HCT116 (cell line): ENCODE results near the gene SLC25A51. TPM values are rescaled to one million over a fixed set of nuclear protein-coding genes. Genes with fewer than 3 reads are reported as not detected.

Experiments
- ATAC-seq: fragments of 200-7000 bp; cut with Tn5 transposase; 2 replicates; pipeline ENCODE4 v1.9.1; 2020; ENCODE audit warnings: mild to moderate bottlenecking, moderate library complexity
- Bru-seq: library from RNA; stranded (reverse); fragments of 400-500 nt; gene quantifications from one replicate; lab custom pipeline; 2021; lab: Mats Ljungman, UMichigan
- BruChase-seq, 2 experiments: library from RNA; stranded (reverse); fragments of 400-500 nt; gene quantifications; one replicate each; lab custom pipeline; 2021; lab: Mats Ljungman, UMichigan
- BruUV-seq: library from RNA; stranded (reverse); fragments of 400-500 nt; replicated peaks from 2 replicates; lab custom pipeline; 2021; lab: Mats Ljungman, UMichigan
- CTCF ChIA-PET: fragments of 300-600 bp; sonication (Branson Sonifier 250); formaldehyde crosslinking; loops from one replicate; lab custom pipeline; 2021; ENCODE audit warnings: antibody characterized with exemption; lab: Charles Lee
- POLR2A ChIA-PET: fragments of 300-600, 350-600 bp; sonication (Branson Sonifier 250); formaldehyde crosslinking; loops from one replicate; lab custom pipeline; 2021; ENCODE audit warnings: antibody characterized with exemption; lab: Charles Lee
- RAD21 ChIA-PET, 2 experiments: fragments of 300-600 bp; sonication (Branson Sonifier 250); formaldehyde crosslinking; loops; one replicate each; lab custom pipeline; 2023; ENCODE audit warnings: low total read pairs in 2 of 2; ENCODE audit not compliant: uncharacterized antibody in 2 of 2, unreplicated experiment in 2 of 2, low non-redundant PET in 1 of 2; lab: Charles Lee
- DNase-seq: peaks from one replicate; pipeline ENCODE4 v3.0.0-alpha.2; 2010; ENCODE audit warnings: low read depth, low spot score
- H2AFZ ChIP-seq: fragments of 200-600 bp; shearing (Covaris generic), sonication (generic); 2 replicates; pipeline ENCODE4 v1.6.1; 2017; ENCODE audit warnings: low read depth, mixed run types, mixed read lengths, antibody characterized with exemption, low read length; ENCODE audit not compliant: poor library complexity, severe bottlenecking
- H3K27ac ChIP-seq: 2 replicates; pipeline ENCODE4 v1.5.1; 2012; ENCODE audit warnings: low read depth, low read length
- H3K27me3 ChIP-seq: fragments of 200-600 bp; sonication (generic); 2 replicates; pipeline ENCODE4 v1.6.1; 2016; ENCODE audit warnings: mixed run types, low read length, mixed read lengths; ENCODE audit not compliant: insufficient read depth
- H3K36me3 ChIP-seq, 2 experiments: fragments of 200-500 bp in 1 of 2; fragments of 200-600 bp in 1 of 2; sonication (Bioruptor generic) in 1 of 2; sonication (generic) in 1 of 2; 2 replicates each; pipeline versions ENCODE4 v1.5.1 to v1.6.1; 2014 to 2016; ENCODE audit warnings: low read length in 2 of 2, inconsistent platforms in 1 of 2, mixed read lengths in 1 of 2, mixed run types in 1 of 2; ENCODE audit not compliant: insufficient read depth in 2 of 2, control insufficient read depth in 1 of 2
- H3K4me1 ChIP-seq, 2 experiments: fragments of 200-600 bp in 1 of 2; sonication (generic) in 1 of 2; 2 replicates each; pipeline versions ENCODE4 v1.5.1 to v1.6.1; 2012 to 2017; ENCODE audit warnings: low read length in 2 of 2, inconsistent platforms in 1 of 2, mild to moderate bottlenecking in 1 of 2, mixed read lengths in 1 of 2, mixed run types in 1 of 2, moderate library complexity in 1 of 2; ENCODE audit not compliant: insufficient read depth in 2 of 2, control insufficient read depth in 1 of 2
- H3K4me2 ChIP-seq: fragments of 200-600 bp; sonication (generic); 2 replicates; pipeline ENCODE4 v1.6.1; 2017; ENCODE audit warnings: mixed run types, low read length, mixed read lengths
- H3K4me3 ChIP-seq, 2 experiments: fragments of 200-600 bp in 1 of 2; sonication (generic) in 1 of 2; replicated peaks in 1 of 2; 2 replicates each; pipeline ENCODE4 v1.5.1; 2011 to 2016; ENCODE audit warnings: low read length in 2 of 2, control low read depth in 1 of 2, low read depth in 1 of 2, mild to moderate bottlenecking in 1 of 2, mixed read lengths in 1 of 2, mixed run types in 1 of 2
- H3K79me2 ChIP-seq: fragments of 200-600 bp; sonication (generic); 2 replicates; pipeline ENCODE4 v1.6.1; 2017; ENCODE audit warnings: mild to moderate bottlenecking, mixed run types, low read length, moderate library complexity, mixed read lengths; ENCODE audit not compliant: insufficient read depth
- H3K9ac ChIP-seq: fragments of 200-600 bp; sonication (generic); 2 replicates; pipeline ENCODE4 v1.6.1; 2016; ENCODE audit warnings: low read length, mixed read lengths
- H3K9me2 ChIP-seq: fragments of 200-600 bp; sonication (generic), shearing (Covaris generic); 2 replicates; pipeline ENCODE4 v1.6.1; 2017; ENCODE audit warnings: mixed run types, mild to moderate bottlenecking, moderate library complexity; ENCODE audit not compliant: insufficient read depth
- H3K9me3 ChIP-seq, 2 experiments: fragments of 200-500 bp in 1 of 2; fragments of 200-600 bp in 1 of 2; sonication (Bioruptor generic) in 1 of 2; sonication (generic) in 1 of 2; 2 replicates each; pipeline ENCODE4 v1.6.1; 2014 to 2017; ENCODE audit warnings: low read length in 2 of 2, mixed read lengths in 2 of 2, inconsistent platforms in 1 of 2, low read depth in 1 of 2, mild to moderate bottlenecking in 1 of 2, mixed run types in 1 of 2, moderate library complexity in 1 of 2; ENCODE audit not compliant: control insufficient read depth in 1 of 2, insufficient read depth in 1 of 2
- H4K20me1 ChIP-seq: fragments of 200-600 bp; sonication (generic), shearing (Covaris generic); 2 replicates; pipeline ENCODE4 v1.6.1; 2017; ENCODE audit warnings: mixed run types, mild to moderate bottlenecking, moderate library complexity; ENCODE audit not compliant: insufficient read depth
- CBX3 ChIP-seq: IDR thresholded peaks from 2 replicates; pipeline ENCODE4 v1.6.1; 2012; ENCODE audit warnings: low read depth
- CEBPB ChIP-seq: IDR thresholded peaks from 2 replicates; pipeline ENCODE4 v1.6.1; 2012; ENCODE audit warnings: low read depth
- EGR1 ChIP-seq: IDR thresholded peaks from 2 replicates; pipeline ENCODE4 v1.6.1; 2012; ENCODE audit warnings: low read depth
- ELF1 ChIP-seq: IDR thresholded peaks from 2 replicates; pipeline ENCODE4 v1.6.1; 2012; ENCODE audit warnings: low read depth, borderline replicate concordance
- EZH2 ChIP-seq: fragments of 200-600 bp; sonication (generic); IDR thresholded peaks from 2 replicates; pipeline ENCODE4 v1.6.1; 2017; ENCODE audit warnings: antibody characterized with exemption, mixed run types
- EZH2phosphoT487 ChIP-seq: fragments of 200-600 bp; IDR thresholded peaks from 2 replicates; pipeline ENCODE4 v1.6.1; 2018; ENCODE audit warnings: antibody characterized with exemption, borderline replicate concordance
- FOSL1 ChIP-seq: IDR thresholded peaks from 2 replicates; pipeline ENCODE4 v1.6.1; 2012; ENCODE audit warnings: low read depth
- POLR2AphosphoS5 ChIP-seq: IDR thresholded peaks from 2 replicates; pipeline ENCODE4 v1.6.1; 2011; ENCODE audit warnings: mild to moderate bottlenecking, low read depth, low read length, moderate library complexity
- RAD21 ChIP-seq: IDR thresholded peaks from 2 replicates; pipeline ENCODE4 v1.6.1; 2012; ENCODE audit warnings: low read depth, mild to moderate bottlenecking
- SIN3A ChIP-seq: IDR thresholded peaks from 2 replicates; pipeline ENCODE4 v1.6.1; 2012; ENCODE audit warnings: low read depth
- SP1 ChIP-seq: IDR thresholded peaks from 2 replicates; pipeline ENCODE4 v1.6.1; 2012; ENCODE audit warnings: low read depth
- TCF7L2 ChIP-seq: IDR thresholded peaks from 2 replicates; pipeline ENCODE4 v1.7.0; 2011; ENCODE audit warnings: borderline replicate concordance, inconsistent platforms; ENCODE audit not compliant: insufficient read depth, insufficient read length; ENCODE audit errors: extremely low read depth
- YY1 ChIP-seq: IDR thresholded peaks from 2 replicates; pipeline ENCODE4 v1.6.1; 2011; ENCODE audit warnings: low read length, low read depth, moderate library complexity, mild to moderate bottlenecking; ENCODE audit not compliant: insufficient replicate concordance; ENCODE audit errors: extremely low read depth
- ZFX ChIP-seq: fragments of 450-650 bp; IDR thresholded peaks from 2 replicates; pipeline ENCODE4 v1.6.1; 2017
- intact Hi-C: fragments of 100-400 bp; cut with micrococcal nuclease; formaldehyde crosslinking; loops from 2 replicates; pipeline ENCODE4 v1.10.0; 2022
- long read RNA-seq: library from polyadenylated mRNA; unstranded; transcript quantifications from one replicate; pipeline ENCODE4 v2.0.0, GENCODE V29; 2021; ENCODE audit not compliant: unreplicated experiment
- polyA plus RNA-seq: library from polyadenylated mRNA; unstranded; fragments of >200 nt; gene quantifications from 2 replicates; pipeline ENCODE4 v1.2.1, GENCODE V29; 2012; ENCODE audit warnings: missing spikeins
- total RNA-seq: library from RNA; stranded (reverse); gene quantifications from one replicate; pipeline ENCODE4 v1.2.1, GENCODE V29; 2021; ENCODE audit not compliant: unreplicated experiment
- TF ChIP-seq, protein P1 (sequence below), 3 experiments: fragments of 200-600 bp in 1 of 3; sonication (generic) in 1 of 3; IDR thresholded peaks in 2 of 3; conservative IDR thresholded peaks in 1 of 3; 2 replicates each; pipeline ENCODE4 v1.5.1; 2012 to 2017; ENCODE audit warnings: low read depth in 2 of 3, low read length in 2 of 3, antibody characterized with exemption in 1 of 3, borderline replicate concordance in 1 of 3, control low read depth in 1 of 3, mild to moderate bottlenecking in 1 of 3, mixed read lengths in 1 of 3, mixed run types in 1 of 3, moderate library complexity in 1 of 3; ENCODE audit not compliant: insufficient read depth in 1 of 3
- TF ChIP-seq, protein P2 (sequence below): IDR thresholded peaks from 2 replicates; pipeline ENCODE4 v1.6.1; 2012
- TF ChIP-seq, protein P3 (sequence below): IDR thresholded peaks from 2 replicates; pipeline ENCODE4 v1.6.1; 2012
- TF ChIP-seq, protein P4 (sequence below): IDR thresholded peaks from 2 replicates; pipeline ENCODE4 v1.6.1; 2012; ENCODE audit warnings: low read depth

SLC25A51 gene, protein sequence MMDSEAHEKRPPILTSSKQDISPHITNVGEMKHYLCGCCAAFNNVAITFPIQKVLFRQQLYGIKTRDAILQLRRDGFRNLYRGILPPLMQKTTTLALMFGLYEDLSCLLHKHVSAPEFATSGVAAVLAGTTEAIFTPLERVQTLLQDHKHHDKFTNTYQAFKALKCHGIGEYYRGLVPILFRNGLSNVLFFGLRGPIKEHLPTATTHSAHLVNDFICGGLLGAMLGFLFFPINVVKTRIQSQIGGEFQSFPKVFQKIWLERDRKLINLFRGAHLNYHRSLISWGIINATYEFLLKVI
- 27.3 TPM for total RNA-seq
- polyA plus RNA-seq, result 11.8 and 14.6 TPM in 2 replicates
- percentile 88 among the genes with signal in this experiment for Bru-seq, nascent RNA
- percentile 98 among the genes with signal in this experiment for BruChase-seq, experiment 1, labeled RNA remaining after a 6-hour chase
- percentile 98 among the genes with signal in this experiment for BruChase-seq, experiment 2, labeled RNA remaining after a 2-hour chase
- long read RNA-seq, partial matches to known transcripts, result 1 of 17 reads
- long read RNA-seq, other reads (novel, unspliced or antisense), result 11 of 17 reads

DNA sequence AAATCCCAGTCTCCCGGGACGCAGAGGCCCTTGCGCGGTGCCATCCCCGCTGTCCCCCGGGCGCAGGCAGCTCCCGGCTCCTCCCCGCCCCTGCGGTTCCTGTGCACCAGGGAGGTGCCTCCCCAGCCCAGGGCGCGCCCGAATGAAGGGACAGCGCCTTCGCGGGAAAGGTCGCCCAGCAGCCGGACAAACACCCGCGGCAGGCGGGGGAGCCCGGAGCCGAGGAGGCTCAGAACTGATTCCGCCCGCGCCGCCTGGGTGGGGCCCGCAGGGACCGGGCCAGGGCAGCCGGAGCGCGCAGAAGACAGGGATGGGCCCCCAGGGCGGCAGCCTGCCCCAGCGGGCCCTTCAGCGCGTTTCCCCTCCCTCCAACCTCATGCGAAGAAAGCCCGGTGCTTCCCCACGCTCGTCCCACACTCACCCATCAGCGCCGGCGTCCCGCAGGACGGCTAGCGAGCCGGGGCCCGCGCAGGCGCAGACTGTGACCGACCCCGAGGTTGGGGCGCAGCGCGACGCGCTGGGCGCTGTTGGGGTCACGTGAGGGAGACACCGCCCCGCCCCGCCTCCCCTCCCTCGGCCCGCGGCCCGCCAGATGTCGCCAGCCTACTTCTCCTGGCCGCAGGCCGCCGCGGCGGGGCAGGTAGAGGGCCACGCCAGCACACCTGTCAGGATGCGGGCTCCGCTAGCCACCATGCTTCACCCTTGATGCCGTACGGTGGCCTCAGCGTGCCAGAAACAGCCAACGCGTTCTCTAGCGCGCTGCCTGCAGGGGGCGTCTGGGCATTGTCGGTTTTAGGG is at the start of gene SLC25A51:
Gene SLC25A51, minus strand, starts transcription at position 481 of the 798 bp plus-strand sequence. CDS start 15,577 bp downstream, outside the sequence.
- Histone ChIP-seq H3K27me3 (no peaks in the 10 kb centered on the region), H3K36me3 (peaks cover 2 to 6% of the 10 kb centered on the region in 2 experiments; a peak in 2 of 4 replicates), H3K27ac (peak within 1 kb of the TSS; percentile 88), H3K4me3 (peak within 1 kb of the TSS; percentile 83 to 87), H3K9me3 (no peaks in the 10 kb centered on the region), H3K79me2 (peaks cover 39% of the 10 kb centered on the region), H3K9me2 (no peaks in the 10 kb centered on the region), H2AFZ (peak within 1 kb of the TSS; percentile 86), H3K9ac (peak within 1 kb of the TSS; percentile 80), H3K4me1 (peaks cover 9 to 18% of the 10 kb centered on the region in 2 experiments; a peak in 2 of 4 replicates), H3K4me2 (peak within 1 kb of the TSS; percentile 92), H4K20me1 (no peaks in the 10 kb centered on the region)
- DNase-seq (peak; percentile 87), ATAC-seq (peak; percentile 91)
- ChIA-PET POLR2A (no interaction called here), CTCF (interaction anchor here (1.0 to 1.5 kb wide), 2 partner anchors 258 to 489 kb away, joined by 3 read pairs; partner anchors contain the start of gene ALDH1B1), RAD21 (no interaction called here)
- intact Hi-C loops, result loop anchor here (1.0 to 5.0 kb wide), 5 partner anchors 102 to 459 kb away; partner anchors contain the start of genes DCAF10 and SHB
- no TSS peak for BruUV-seq
- TF ChIP-seq EZH2, result no peak
- peak; percentile 88 for TF ChIP-seq YY1
- TF ChIP-seq EGR1, result 0 out of 2 replicates have a peak, but pooled peaks have one; percentile 16
- TF ChIP-seq, protein P1, sequence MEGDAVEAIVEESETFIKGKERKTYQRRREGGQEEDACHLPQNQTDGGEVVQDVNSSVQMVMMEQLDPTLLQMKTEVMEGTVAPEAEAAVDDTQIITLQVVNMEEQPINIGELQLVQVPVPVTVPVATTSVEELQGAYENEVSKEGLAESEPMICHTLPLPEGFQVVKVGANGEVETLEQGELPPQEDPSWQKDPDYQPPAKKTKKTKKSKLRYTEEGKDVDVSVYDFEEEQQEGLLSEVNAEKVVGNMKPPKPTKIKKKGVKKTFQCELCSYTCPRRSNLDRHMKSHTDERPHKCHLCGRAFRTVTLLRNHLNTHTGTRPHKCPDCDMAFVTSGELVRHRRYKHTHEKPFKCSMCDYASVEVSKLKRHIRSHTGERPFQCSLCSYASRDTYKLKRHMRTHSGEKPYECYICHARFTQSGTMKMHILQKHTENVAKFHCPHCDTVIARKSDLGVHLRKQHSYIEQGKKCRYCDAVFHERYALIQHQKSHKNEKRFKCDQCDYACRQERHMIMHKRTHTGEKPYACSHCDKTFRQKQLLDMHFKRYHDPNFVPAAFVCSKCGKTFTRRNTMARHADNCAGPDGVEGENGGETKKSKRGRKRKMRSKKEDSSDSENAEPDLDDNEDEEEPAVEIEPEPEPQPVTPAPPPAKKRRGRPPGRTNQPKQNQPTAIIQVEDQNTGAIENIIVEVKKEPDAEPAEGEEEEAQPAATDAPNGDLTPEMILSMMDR (IDR thresholded peaks at IDR 0.05 in 2 of 3, conservative IDR thresholded peaks at IDR 0.05 in 1 of 3; ENCODE audit: borderline replicate concordance in 1 of 3, insufficient read depth in 1 of 3, low read depth in 2 of 3, low read length in 2 of 3), result peak; percentile 85 to 92 (median 88)
- TF ChIP-seq CBX3, result peak; percentile 98
- peak; percentile 88 for TF ChIP-seq POLR2AphosphoS5
- TF ChIP-seq SP1, result peak; percentile 92
- peak; percentile 85 for TF ChIP-seq RAD21
- TF ChIP-seq EZH2phosphoT487, result no peak
- no peak; the same call in 1 of the 2 replicates for TF ChIP-seq CEBPB
- TF ChIP-seq, protein P2, sequence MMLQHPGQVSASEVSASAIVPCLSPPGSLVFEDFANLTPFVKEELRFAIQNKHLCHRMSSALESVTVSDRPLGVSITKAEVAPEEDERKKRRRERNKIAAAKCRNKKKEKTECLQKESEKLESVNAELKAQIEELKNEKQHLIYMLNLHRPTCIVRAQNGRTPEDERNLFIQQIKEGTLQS, result no peak; the same call in 1 of the 2 replicates
- TF ChIP-seq, protein P3, sequence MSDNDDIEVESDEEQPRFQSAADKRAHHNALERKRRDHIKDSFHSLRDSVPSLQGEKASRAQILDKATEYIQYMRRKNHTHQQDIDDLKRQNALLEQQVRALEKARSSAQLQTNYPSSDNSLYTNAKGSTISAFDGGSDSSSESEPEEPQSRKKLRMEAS, result peak; percentile 98
- TF ChIP-seq SIN3A, result peak; percentile 97
- TF ChIP-seq, protein P4, sequence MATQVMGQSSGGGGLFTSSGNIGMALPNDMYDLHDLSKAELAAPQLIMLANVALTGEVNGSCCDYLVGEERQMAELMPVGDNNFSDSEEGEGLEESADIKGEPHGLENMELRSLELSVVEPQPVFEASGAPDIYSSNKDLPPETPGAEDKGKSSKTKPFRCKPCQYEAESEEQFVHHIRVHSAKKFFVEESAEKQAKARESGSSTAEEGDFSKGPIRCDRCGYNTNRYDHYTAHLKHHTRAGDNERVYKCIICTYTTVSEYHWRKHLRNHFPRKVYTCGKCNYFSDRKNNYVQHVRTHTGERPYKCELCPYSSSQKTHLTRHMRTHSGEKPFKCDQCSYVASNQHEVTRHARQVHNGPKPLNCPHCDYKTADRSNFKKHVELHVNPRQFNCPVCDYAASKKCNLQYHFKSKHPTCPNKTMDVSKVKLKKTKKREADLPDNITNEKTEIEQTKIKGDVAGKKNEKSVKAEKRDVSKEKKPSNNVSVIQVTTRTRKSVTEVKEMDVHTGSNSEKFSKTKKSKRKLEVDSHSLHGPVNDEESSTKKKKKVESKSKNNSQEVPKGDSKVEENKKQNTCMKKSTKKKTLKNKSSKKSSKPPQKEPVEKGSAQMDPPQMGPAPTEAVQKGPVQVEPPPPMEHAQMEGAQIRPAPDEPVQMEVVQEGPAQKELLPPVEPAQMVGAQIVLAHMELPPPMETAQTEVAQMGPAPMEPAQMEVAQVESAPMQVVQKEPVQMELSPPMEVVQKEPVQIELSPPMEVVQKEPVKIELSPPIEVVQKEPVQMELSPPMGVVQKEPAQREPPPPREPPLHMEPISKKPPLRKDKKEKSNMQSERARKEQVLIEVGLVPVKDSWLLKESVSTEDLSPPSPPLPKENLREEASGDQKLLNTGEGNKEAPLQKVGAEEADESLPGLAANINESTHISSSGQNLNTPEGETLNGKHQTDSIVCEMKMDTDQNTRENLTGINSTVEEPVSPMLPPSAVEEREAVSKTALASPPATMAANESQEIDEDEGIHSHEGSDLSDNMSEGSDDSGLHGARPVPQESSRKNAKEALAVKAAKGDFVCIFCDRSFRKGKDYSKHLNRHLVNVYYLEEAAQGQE, result no peak
- no peak; the same call in 1 of the 2 replicates for TF ChIP-seq ELF1
- peak; percentile 86 for TF ChIP-seq TCF7L2
- TF ChIP-seq FOSL1, result no peak
- TF ChIP-seq ZFX, result peak; percentile 63; the same call in 1 of the 2 replicates
